Ramos (cell line): ENCODE results near the gene AACS.
"Not testable (repeated sequence)": the region's sequence is repeated elsewhere in the genome, so short reads cannot be mapped to it uniquely, and the experiment has no call there.

Experiments
- in situ Hi-C: fragments of 300-500 bp; cut with MboI; formaldehyde crosslinking; loops from one replicate; pipeline ENCODE4 v1.14.3; 2022; ENCODE audit warnings: low sequenced_read_pairs; ENCODE audit not compliant: unreplicated experiment

Gene AACS

GRCh38 chr12:125065021-125065918 is at the start of gene AACS:
AACS (plus strand) TSS chr12:125065435; CDS start chr12:125065585, 150 bp downstream.
- in situ Hi-C loops, result no loop called here

GRCh38 chr12:125015680-125016310 is 49.4 kb upstream of the AACS start:
- in situ Hi-C loops, result no loop called here

GRCh38 chr12:125017801-125018200 is 47.4 kb upstream of the AACS start:
- in situ Hi-C loops, result no loop called here

GRCh38 chr12:125018356-125018755 is 46.9 kb upstream of the AACS start:
- in situ Hi-C loops, result no loop called here

GRCh38 chr12:125021096-125021495 is 44.1 kb upstream of the AACS start:
- in situ Hi-C loops, result no loop called here

GRCh38 chr12:125021771-125022170 is 43.5 kb upstream of the AACS start:
- in situ Hi-C loops, result no loop called here

- in situ Hi-C loops, result no loop called here
These were observed 42.2 kb upstream of the AACS start for GRCh38 chr12:125023065-125023464.

- in situ Hi-C loops, result no loop called here
These were observed 40.2 kb upstream of the AACS start for GRCh38 chr12:125024949-125025563.

GRCh38 chr12:125025606-125026235 is 39.5 kb upstream of the AACS start:
- in situ Hi-C loops, result no loop called here

GRCh38 chr12:125028106-125028505 is 37.1 kb upstream of the AACS start:
- in situ Hi-C loops, result no loop called here

- in situ Hi-C loops, result no loop called here
These were observed 35.4 kb upstream of the AACS start for GRCh38 chr12:125029761-125030358.

GRCh38 chr12:125031471-125031870 is 33.8 kb upstream of the AACS start:
- in situ Hi-C loops, result not testable (repeated sequence)

GRCh38 chr12:125032466-125033152 is 32.6 kb upstream of the AACS start:
- in situ Hi-C loops, result no loop called here

GRCh38 chr12:125033288-125033687 is 31.9 kb upstream of the AACS start:
- in situ Hi-C loops, result no loop called here

GRCh38 chr12:125038976-125039625 is 26.1 kb upstream of the AACS start:
- in situ Hi-C loops, result no loop called here

- in situ Hi-C loops, result no loop called here
These were observed 16.2 kb upstream of the AACS start for GRCh38 chr12:125049093-125049458.

- in situ Hi-C loops, result no loop called here
These were observed 14.8 kb upstream of the AACS start for GRCh38 chr12:125050446-125050845.

GRCh38 chr12:125050868-125051267 is 14.4 kb upstream of the AACS start:
- in situ Hi-C loops, result no loop called here

GRCh38 chr12:125053821-125054220 is 11.4 kb upstream of the AACS start:
- in situ Hi-C loops, result no loop called here
